WERI-Rb-1 (cell line): ENCODE results near the gene PTPN3.

Source experiments
- DNase-seq: peaks from one replicate; pipeline ENCODE4 v3.0.0-alpha.2; 2020
- H3K27ac ChIP-seq: fragments of 250-450 bp; sonication (Bioruptor Pico); 2 replicates; pipeline ENCODE4 v1.5.1; 2020; ENCODE audit warnings: mild to moderate bottlenecking, moderate library complexity
- H3K27me3 ChIP-seq: fragments of 250-450 bp; sonication (Bioruptor Pico); 2 replicates; pipeline ENCODE4 v1.5.1; 2021; ENCODE audit warnings: mild to moderate bottlenecking, low read depth, moderate library complexity; ENCODE audit not compliant: insufficient read depth, severe bottlenecking
- H3K36me3 ChIP-seq: fragments of 250-450 bp; sonication (Bioruptor Pico); 2 replicates; pipeline ENCODE4 v1.5.1; 2020; ENCODE audit warnings: mild to moderate bottlenecking, moderate library complexity
- H3K4me3 ChIP-seq: 2 replicates; pipeline ENCODE4 v1.5.1; 2011; ENCODE audit warnings: low read depth, mild to moderate bottlenecking, control low read depth, low read length
- H3K9me3 ChIP-seq: fragments of 250-450 bp; sonication (Bioruptor Pico); 2 replicates; pipeline ENCODE4 v1.5.1; 2021; ENCODE audit warnings: mild to moderate bottlenecking, moderate library complexity; ENCODE audit not compliant: severe bottlenecking
- TF ChIP-seq, protein P1 (sequence below): IDR thresholded peaks from 2 replicates; pipeline ENCODE4 v1.5.1; 2011; ENCODE audit warnings: low read depth, mild to moderate bottlenecking, control low read depth, inconsistent platforms, low read length

Gene PTPN3

DNA sequence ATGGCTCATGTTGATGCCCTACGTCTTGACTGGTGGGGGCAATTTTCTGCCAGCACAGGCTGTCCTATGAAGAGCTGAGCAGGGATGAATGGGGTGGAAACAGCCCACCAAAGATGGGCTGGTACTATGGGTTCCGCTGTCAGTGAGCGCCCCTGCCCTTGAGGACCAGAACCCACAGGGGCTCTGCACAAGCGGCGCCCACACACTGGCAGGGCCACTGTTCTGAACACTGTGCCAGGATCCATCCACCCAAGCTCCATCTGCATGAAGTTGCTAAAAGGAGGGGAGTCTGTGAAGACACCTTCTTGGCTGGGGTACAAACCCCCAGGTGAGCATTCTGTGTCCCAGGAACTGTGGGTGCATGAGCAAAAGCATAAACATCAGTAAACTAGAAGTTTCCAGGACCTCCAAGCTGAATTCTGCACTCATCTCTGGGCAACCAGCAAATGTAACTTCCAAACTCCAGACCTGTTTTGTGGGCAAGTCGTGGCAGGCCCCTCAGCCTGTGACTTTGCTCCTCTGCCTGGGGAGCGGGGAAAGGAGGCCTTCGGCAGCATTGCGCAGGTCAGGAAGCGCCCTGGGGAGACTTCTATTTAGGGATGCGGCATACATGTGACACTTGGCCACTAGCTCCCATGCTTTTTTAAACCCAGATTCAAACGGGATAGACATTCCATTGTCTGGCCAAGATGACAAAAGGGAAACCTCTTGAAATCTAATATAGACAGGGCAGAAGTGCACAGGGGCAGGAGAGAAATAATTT lies 48.9 kb downstream of the PTPN3 start:
- TF ChIP-seq, protein P1, sequence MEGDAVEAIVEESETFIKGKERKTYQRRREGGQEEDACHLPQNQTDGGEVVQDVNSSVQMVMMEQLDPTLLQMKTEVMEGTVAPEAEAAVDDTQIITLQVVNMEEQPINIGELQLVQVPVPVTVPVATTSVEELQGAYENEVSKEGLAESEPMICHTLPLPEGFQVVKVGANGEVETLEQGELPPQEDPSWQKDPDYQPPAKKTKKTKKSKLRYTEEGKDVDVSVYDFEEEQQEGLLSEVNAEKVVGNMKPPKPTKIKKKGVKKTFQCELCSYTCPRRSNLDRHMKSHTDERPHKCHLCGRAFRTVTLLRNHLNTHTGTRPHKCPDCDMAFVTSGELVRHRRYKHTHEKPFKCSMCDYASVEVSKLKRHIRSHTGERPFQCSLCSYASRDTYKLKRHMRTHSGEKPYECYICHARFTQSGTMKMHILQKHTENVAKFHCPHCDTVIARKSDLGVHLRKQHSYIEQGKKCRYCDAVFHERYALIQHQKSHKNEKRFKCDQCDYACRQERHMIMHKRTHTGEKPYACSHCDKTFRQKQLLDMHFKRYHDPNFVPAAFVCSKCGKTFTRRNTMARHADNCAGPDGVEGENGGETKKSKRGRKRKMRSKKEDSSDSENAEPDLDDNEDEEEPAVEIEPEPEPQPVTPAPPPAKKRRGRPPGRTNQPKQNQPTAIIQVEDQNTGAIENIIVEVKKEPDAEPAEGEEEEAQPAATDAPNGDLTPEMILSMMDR, result no peak
- Histone ChIP-seq H3K27ac (no peak overlapping the region), H3K4me3 (no peak overlapping the region), H3K27me3 (no peaks in the 10 kb centered on the region), H3K36me3 (no peaks in the 10 kb centered on the region), H3K9me3 (no peaks in the 10 kb centered on the region)
- DNase-seq, result no peak

DNA sequence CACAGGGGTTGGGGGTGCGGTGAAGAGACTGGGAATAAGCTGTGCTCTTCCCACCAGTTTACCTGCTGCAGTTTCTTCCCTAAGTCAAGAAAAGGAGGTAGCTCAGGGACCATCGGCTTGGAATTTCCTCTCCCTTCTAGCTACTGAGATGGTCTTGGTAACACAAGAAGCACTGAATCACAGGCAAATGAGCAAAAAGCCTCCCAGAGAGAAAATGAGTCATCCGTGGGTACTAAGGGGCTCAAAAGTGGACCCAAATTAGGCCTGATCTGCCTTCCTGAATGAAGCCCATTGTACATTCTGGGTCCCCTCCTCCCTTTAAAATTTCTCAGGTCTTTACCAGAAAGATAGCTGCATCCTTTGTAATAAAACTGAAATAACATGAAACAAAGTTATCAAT lies 49.9 kb downstream of the PTPN3 start:
- TF ChIP-seq, protein P1, result no peak
- no peak overlapping the region for H3K4me3 ChIP-seq
- no peak for DNase-seq
- no peaks in the 10 kb centered on the region for H3K27me3 ChIP-seq
- H3K36me3 ChIP-seq, result no peaks in the 10 kb centered on the region
- no peak overlapping the region for H3K27ac ChIP-seq
- no peaks in the 10 kb centered on the region for H3K9me3 ChIP-seq

DNA sequence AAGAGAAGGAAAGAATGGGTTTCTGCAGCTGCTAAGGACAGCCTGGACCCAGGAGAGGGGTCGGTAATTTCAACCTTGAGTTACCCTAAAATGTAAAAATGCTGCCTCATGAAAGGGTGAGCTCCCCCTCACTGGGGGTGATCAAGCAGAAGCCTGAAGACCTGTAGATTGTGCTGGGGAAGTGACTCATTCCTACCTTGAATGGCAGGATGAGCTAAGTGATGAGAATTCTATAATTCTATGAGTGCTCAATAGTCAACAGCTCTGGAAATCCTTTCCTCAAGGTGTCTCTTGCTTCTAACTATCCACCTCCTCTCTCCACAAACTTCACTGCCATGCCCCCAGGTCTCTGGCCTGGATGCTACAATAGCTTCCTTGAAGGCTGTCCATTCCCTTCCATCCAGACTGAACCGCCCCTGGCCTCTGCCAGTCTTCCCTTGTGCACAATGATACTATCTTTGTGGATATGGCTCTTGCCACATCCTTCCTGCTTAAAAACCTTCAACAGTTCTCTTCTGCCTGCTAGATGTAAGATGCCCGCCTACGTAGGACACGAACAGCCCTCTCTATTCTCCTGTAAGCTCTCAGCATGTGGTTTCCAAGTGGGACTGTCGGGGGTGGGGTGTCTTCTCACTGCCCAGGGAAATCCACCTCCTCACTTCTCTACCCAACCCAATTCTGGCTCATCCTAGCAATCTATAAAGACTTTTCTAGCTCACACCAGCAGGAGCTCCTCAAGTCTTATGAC lies 50.6 kb downstream of the PTPN3 start:
- DNase-seq, result no peak
- Histone ChIP-seq H3K9me3 (no peaks in the 10 kb centered on the region), H3K27ac (no peak overlapping the region), H3K36me3 (no peaks in the 10 kb centered on the region), H3K4me3 (no peak overlapping the region), H3K27me3 (no peaks in the 10 kb centered on the region)
- TF ChIP-seq, protein P1, result no peak

DNA sequence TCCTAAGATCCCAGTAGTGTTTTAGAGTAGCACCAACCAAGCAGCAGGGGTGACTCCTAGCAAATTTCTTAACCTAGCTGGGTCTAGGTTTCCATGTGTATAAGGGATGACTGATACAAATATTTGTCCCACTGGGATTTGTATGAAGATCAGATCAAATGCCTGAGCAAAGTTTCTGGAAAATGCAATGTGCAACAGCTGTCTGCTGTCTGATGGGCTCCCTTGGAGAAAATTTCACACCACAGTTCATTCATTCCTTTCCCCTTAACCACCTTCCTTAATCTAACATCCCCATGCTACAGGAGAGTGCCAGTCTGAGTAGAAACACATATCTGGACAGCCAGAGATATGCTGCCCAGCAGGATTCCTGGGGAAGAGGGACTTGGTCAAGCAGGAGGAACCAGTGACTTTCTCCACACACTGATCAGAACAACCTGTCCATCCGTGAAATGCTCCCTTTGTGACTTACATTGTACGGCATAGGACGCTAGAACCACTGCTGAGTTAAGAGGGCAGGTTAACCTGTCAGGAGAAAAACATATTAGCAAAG lies 53.3 kb downstream of the PTPN3 start:
- Histone ChIP-seq H3K27ac (no peak overlapping the region), H3K36me3 (no peaks in the 10 kb centered on the region), H3K9me3 (no peaks in the 10 kb centered on the region), H3K27me3 (no peaks in the 10 kb centered on the region), H3K4me3 (no peak overlapping the region)
- DNase-seq, result no peak
- TF ChIP-seq, protein P1, result no peak

DNA sequence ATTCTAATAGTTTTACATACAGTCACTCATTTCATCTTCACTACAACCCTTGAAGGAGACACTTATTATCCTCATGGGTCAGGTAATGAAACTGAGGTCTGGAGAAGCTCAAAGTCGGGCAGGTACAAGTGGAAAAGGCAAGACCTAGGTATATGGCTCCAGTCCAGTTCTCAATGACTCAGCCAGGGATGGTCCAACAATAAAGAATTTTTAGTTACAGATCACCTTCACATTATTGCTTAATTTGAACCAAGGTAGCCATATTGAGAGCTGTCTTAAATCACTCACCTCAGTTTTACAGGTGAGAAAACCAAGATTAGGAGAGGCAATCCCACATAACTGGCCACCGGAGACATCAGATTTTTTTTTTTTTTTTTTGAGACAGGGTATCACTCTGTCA lies 55.4 kb downstream of the PTPN3 start:
- H3K4me3 ChIP-seq, result no peak overlapping the region
- no peak for DNase-seq
- H3K36me3 ChIP-seq, result no peaks in the 10 kb centered on the region
- H3K9me3 ChIP-seq, result no peaks in the 10 kb centered on the region
- no peaks in the 10 kb centered on the region for H3K27me3 ChIP-seq
- TF ChIP-seq, protein P1, result no peak
- H3K27ac ChIP-seq, result no peak overlapping the region
